HG03460 (cell line): ENCODE data around the gene ATAD3C.

ENCODE experiments used
- ATAC-seq: cut with Tn5 transposase; IDR thresholded peaks from one replicate; pipeline ENCODE4 v1.9.1; 2021; ENCODE audit not compliant: unreplicated experiment

ATAD3C gene

GRCh38 chr1:1430992-1431844 lies 18.3 kb upstream of the ATAD3C start:
- no peak for ATAC-seq

GRCh38 chr1:1431845-1432273 lies 17.6 kb upstream of the ATAD3C start:
- ATAC-seq: no peak

DNA sequence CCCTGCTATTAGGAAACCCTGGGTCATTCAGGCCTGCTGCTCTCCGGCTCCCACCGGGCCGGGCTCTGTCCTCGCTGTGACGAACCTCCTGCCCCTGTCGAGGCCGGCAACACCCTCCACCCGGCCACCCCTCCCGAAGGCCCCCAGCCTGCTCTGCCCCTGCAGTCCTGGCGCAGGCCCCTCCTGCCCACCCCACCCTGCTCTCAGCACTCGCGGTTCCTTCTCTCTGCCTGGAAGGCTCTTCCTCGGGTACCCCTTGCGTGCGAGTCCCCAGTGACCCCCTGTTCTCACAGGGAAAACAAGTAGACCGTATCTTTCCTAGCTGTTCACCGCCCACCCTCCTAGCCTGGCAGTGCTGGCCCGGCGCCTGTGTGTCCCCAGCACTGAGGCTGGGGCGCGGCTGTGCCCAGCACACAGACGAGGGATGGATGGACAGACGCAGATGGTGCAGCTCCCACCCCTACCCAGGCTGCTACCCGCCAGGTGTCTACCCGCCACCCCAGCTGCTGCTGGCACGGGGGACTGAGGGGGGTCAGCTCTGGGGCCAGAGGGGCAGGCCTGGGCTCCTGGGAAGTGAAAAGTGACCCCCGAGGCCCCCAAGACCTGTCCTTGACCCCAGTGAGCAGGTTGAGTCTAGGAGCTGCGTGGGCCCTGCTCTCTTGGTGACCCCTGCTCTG lies 17.1 kb upstream of the ATAD3C start:
- no peak for ATAC-seq

DNA sequence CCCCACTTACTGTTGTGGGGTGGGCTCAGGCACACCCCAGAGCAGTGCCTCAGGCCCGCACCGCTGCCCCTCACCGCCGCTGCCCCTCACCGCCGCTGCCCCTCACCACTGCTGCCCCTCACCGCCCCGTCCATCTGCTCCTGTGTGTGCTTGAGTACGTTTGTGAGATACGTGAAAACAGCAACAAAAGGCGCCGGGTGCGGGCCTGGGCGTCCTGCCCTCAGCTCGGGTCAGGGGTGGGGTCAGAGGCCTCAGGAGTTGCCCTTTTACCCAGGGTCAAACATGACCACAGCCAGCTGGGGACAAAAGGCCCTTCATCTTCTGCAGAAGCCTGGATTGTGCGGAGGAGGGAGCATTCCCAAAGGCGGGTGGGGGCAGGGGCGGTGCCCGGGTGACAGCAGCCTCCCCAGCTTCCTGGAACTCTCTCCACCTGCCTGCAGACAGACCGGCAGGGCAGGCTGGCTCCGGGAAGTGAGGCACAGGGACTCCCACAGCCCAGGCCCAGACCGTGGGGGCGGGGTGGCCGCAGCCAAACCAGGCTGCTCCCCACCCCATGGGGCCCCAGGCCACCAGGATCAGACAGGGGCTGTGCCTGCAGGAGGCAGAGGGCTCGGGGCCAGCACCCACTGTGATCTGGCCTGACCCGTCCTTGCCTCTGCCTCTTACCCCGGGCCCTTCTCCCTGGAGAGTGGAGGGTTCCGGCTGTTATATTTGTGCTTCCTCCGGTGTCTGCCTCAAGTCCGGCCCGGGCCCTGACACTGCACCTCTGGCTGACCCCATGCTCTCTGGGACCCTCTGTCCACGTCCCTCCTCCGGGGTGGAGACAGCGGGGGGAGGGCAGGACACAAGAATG lies 16.3 kb upstream of the ATAD3C start:
- no peak for ATAC-seq

GRCh38 chr1:1433804-1434130 lies 15.7 kb upstream of the ATAD3C start:
- ATAC-seq: no peak

GRCh38 chr1:1434131-1434823 lies 15.2 kb upstream of the ATAD3C start:
- ATAC-seq: no peak

DNA sequence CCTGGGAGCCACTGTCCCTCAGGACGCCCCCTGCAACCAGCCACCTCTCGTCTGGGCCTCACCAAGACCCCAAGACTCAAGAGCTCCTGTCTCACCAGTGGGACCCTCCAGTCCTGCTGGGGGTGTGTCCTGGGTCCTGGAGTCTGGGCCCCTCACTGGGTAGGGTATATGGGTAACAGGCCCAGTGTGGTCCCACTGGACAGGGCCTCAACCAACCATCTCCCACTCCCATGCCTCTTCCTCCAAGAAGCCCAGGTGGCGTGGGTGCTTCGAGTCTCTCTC lies 14.7 kb upstream of the ATAD3C start:
- no peak for ATAC-seq

DNA sequence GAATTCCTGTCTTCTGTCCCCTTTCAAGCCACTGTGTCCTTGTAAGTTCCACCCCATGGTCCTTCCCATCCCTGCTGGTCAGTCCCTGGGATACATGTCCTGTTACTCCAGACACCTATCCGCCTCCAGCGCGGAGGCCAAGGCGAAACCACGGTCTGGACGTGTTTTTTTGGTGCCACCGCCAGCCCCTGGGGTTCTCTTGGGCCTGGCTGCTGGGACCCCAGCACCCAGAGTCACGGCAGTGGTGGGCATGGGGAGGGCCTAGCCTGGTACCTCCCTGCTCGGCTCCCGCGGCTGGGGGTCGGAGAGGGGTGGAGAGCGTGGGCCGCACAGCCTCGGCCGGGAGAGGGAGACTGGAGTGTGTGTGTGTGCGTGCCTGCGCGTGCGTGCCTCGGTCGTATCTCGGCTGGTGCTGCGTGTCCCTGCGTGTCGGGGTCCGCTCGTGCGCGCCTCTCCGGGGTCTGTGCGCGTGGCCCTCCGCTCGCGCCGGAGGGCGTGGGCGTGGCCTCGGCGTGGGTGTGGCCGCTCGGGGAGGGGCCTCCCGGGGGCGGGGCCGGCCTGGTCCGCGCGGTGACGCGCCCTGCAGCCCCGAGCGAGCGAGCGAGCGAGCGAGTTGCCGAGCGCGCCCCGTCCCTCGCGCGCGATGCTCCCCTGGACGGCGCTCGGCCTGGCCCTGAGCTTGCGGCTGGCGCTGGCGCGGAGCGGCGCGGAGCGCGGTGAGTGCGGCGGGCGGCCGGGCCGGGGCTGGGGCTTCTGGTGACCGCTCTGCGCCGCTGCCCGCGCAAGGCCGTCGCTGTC lies 14.2 kb upstream of the ATAD3C start, which contains the start of gene VWA1:
TSS of gene VWA1 (plus strand) at position 585 of the 798 bp plus-strand sequence. CDS start at position 644, 59 bp downstream.
- ATAC-seq: peak; percentile 48

GRCh38 chr1:1435911-1436629 lies 13.4 kb upstream of the ATAD3C start:
- no peak for ATAC-seq

- no peak for ATAC-seq
These were observed 12.9 kb upstream of the ATAD3C start for GRCh38 chr1:1436630-1437032.

- ATAC-seq: no peak
These were observed 12.2 kb upstream of the ATAD3C start for GRCh38 chr1:1437033-1437903.

DNA sequence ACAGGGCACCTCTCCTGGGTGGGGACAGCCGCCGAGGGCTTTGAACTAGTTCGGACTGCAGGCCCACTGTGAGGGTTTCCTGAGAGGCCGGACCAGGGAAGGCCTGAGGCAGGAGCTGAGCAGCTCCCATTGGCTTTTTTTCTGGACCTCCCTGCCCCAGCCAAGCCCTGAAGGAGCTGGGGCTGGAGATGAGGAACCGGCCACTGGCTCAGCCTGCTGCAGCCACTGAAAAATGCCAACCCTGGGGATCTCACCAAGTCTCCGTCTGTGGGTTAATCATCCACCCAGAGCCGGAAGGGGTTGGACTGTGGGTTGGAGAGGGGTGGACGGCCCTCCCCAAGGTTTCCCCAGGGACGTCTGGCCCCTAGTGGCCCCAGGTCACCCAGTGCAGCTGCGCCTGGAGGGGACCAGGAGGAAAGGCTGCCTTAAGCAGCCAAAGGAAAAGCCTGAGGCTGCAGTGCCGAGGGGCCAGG lies 11.5 kb upstream of the ATAD3C start:
- ATAC-seq: no peak

GRCh38 chr1:1438531-1439381 lies 10.7 kb upstream of the ATAD3C start:
- no peak for ATAC-seq

- ATAC-seq: no peak
These were observed 9.8 kb upstream of the ATAD3C start for GRCh38 chr1:1439546-1440261.

GRCh38 chr1:1440262-1441001 lies 9.1 kb upstream of the ATAD3C start:
- ATAC-seq: no peak
